ENCODE results near the gene PRM3. TPM values are rescaled to one million over a fixed set of nuclear protein-coding genes. Genes with fewer than 3 reads are reported as not detected.

The PRM3 gene
- total RNA-seq, 4 donors from 2014 or later: not detected

DNA sequence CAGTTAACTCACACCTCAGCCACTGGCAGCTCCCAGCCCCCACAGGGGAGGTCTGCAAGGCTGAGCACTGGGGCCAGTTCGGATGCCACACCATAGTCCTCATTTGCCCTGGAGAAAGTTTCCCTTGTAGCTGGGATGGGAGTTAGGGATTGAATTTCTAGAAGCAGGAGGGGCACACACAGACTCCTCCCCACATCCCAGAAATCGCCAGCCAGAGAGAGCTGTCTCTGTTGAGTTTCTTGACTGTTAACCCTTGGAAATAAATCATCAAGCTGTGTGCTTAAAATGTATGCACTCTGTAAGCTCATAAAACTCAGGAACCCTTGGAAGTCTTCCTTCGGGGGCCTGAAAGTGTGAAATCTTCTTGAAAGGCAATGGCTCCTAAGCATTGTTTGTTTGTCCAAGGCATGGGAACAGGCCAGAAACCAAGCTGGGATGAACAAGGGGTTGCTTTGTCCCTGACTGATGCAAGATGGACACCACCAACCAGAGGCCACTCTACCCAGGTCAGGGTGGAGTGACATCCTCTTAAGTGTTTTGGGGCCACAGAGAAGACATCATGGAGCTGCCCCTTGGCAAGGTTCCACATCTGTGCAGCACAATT lies 394 bp upstream of the PRM3 start:
- peaks cover 0 to 8% (median 0%) of the 10 kb centered on the region in 4 donors for H3K27me3 ChIP-seq
- WGBS, 2 donors: 73 to 76% methylated on average over 3 of the region's 3 CpGs
- no peak overlapping the region for H3K4me3 ChIP-seq
- H3K27ac ChIP-seq: no peak overlapping the region
- no peaks in the 10 kb centered on the region for H3K36me3 ChIP-seq
- peaks cover 0 to 10% (median 0%) of the 10 kb centered on the region in 3 donors for H3K4me1 ChIP-seq
- intact Hi-C loops (cut with DNase I): no loop called here
- DNase-seq: no peak
- H3K9me3 ChIP-seq: no peaks in the 10 kb centered on the region
- no peak for TF ChIP-seq POLR2A (IDR thresholded peaks at IDR 0.05)
- TF ChIP-seq, protein P1, sequence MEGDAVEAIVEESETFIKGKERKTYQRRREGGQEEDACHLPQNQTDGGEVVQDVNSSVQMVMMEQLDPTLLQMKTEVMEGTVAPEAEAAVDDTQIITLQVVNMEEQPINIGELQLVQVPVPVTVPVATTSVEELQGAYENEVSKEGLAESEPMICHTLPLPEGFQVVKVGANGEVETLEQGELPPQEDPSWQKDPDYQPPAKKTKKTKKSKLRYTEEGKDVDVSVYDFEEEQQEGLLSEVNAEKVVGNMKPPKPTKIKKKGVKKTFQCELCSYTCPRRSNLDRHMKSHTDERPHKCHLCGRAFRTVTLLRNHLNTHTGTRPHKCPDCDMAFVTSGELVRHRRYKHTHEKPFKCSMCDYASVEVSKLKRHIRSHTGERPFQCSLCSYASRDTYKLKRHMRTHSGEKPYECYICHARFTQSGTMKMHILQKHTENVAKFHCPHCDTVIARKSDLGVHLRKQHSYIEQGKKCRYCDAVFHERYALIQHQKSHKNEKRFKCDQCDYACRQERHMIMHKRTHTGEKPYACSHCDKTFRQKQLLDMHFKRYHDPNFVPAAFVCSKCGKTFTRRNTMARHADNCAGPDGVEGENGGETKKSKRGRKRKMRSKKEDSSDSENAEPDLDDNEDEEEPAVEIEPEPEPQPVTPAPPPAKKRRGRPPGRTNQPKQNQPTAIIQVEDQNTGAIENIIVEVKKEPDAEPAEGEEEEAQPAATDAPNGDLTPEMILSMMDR (IDR thresholded peaks at IDR 0.05): no peak

GRCh38 chr16:11272484-11272883 lies 945 bp downstream of the PRM3 start:
- no peak overlapping the region for H3K27ac ChIP-seq
- H3K4me1 ChIP-seq: peaks cover 0 to 10% (median 0%) of the 10 kb centered on the region in 3 donors
- H3K9me3 ChIP-seq: no peaks in the 10 kb centered on the region
- peaks cover 0 to 8% (median 0%) of the 10 kb centered on the region in 4 donors for H3K27me3 ChIP-seq
- no peak for DNase-seq
- WGBS, 2 donors: 34 to 88% methylated on average over 2 to 4 of the region's 6 CpGs
- intact Hi-C loops (cut with DNase I): no loop called here
- TF ChIP-seq POLR2A (IDR thresholded peaks at IDR 0.05): no peak
- TF ChIP-seq, protein P1 (IDR thresholded peaks at IDR 0.05): no peak
- H3K36me3 ChIP-seq: no peaks in the 10 kb centered on the region
- no peak overlapping the region for H3K4me3 ChIP-seq

GRCh38 chr16:11271610-11272009 lies 1.8 kb downstream of the PRM3 start:
- peaks cover 0 to 8% (median 0%) of the 10 kb centered on the region in 4 donors for H3K27me3 ChIP-seq
- no peak overlapping the region for H3K4me3 ChIP-seq
- WGBS, 2 donors: 100% methylated on average over 1 of the region's 10 CpGs; no CpG with 5 or more reads in 1 of the 2 donors
- DNase-seq: no peak
- H3K27ac ChIP-seq: no peak overlapping the region
- no peaks in the 10 kb centered on the region for H3K9me3 ChIP-seq
- intact Hi-C loops (cut with DNase I): no loop called here
- no peaks in the 10 kb centered on the region for H3K36me3 ChIP-seq
- TF ChIP-seq, protein P1 (IDR thresholded peaks at IDR 0.05): no peak
- TF ChIP-seq POLR2A (IDR thresholded peaks at IDR 0.05): no peak
- peaks cover 0 to 10% (median 0%) of the 10 kb centered on the region in 3 donors for H3K4me1 ChIP-seq

DNA sequence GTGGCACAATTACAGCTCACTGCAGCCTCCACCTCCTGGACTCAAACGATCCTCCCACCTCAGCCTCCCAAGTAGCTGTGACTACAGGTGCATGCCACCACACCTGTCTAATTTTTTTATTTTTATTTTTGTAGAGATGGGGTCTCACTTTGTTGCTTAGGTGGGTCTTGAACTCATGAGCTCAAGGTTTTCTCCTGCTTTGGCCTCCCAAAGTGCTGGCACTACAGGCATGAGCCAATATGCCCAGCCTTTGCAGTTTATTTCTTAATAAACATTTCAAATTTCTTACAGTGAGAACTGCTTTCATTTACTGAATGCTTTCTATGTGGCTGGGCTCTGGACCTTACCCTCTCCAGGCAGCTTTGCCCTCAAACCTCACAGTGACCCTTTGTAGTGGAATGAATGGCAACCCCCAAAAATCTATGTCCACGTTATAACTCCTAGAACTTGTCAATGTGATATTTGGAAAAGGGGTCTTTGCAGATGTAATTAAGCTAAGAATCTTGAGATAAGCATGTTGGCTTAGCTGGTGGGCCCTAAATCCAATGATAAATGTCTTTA lies 2.7 kb downstream of the PRM3 start:
- H3K4me3 ChIP-seq: no peak overlapping the region
- intact Hi-C loops (cut with DNase I): no loop called here
- H3K27ac ChIP-seq: no peak overlapping the region
- WGBS, 2 donors: 88 to 90% methylated on average over 2 of the region's 2 CpGs
- H3K4me1 ChIP-seq: peaks cover 0 to 10% (median 0%) of the 10 kb centered on the region in 3 donors
- no peaks in the 10 kb centered on the region for H3K27me3 ChIP-seq
- TF ChIP-seq, protein P1 (IDR thresholded peaks at IDR 0.05): no peak
- TF ChIP-seq POLR2A (IDR thresholded peaks at IDR 0.05): no peak
- H3K36me3 ChIP-seq: no peaks in the 10 kb centered on the region
- no peak for DNase-seq
- H3K9me3 ChIP-seq: no peaks in the 10 kb centered on the region

DNA sequence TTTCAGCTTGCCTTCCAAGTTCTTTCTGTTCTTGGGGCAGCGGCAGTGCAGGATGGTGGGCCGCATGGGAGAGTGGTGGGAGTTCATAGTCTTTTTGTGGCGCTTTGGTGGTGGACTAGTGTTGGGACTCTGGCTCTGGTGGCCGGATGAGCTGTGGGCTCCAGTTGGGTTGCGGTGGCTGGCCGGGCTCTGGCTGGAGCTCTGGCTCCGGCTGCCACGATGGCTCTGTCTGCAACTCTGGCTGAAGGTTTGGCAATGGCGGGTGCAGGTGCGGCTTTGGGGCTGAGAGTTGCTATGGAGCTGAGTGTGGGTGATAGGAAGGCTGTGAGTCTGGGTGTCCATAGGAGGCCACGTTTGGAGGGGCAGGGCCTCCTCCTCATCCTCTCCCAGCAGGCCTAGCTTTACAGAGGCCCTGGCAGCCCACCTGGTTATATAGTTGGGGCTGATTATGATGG lies 4.5 kb downstream of the PRM3 start, which contains the start of gene TNP2:
Gene TNP2 (minus strand): TSS at position 405 of the 455 bp plus-strand sequence. CDS start 63 bp downstream, at position 342.
- DNase-seq: no peak
- no peaks in the 10 kb centered on the region for H3K9me3 ChIP-seq
- WGBS, 2 donors: 96 to 100% methylated on average over 1 to 5 of the region's 11 CpGs
- intact Hi-C loops (cut with DNase I): no loop called here
- H3K27ac ChIP-seq: no peak within 1 kb of the TSS
- H3K36me3 ChIP-seq: no peaks in the 10 kb centered on the region
- peaks cover 0 to 10% (median 0%) of the 10 kb centered on the region in 3 donors for H3K4me1 ChIP-seq
- H3K4me3 ChIP-seq: no peak within 1 kb of the TSS
- H3K27me3 ChIP-seq: no peaks in the 10 kb centered on the region
- TF ChIP-seq, protein P1 (IDR thresholded peaks at IDR 0.05): no peak
- TF ChIP-seq POLR2A (IDR thresholded peaks at IDR 0.05): no peak
